ENCODE measurements around the gene CA9. TPM values are rescaled to one million over a fixed set of nuclear protein-coding genes. Genes with fewer than 3 reads are reported as not detected.

The CA9 gene
- total and polyA plus RNA-seq, 9 of the 15 experiments (the other 6 are each of a cell fraction or from before 2014, with no cell fraction given): 0.15 to 10.6 (median 0.60) TPM; not detected in 4

GRCh38 chr9:35729700-35730485 lies 56.2 kb downstream of the CA9 start (continued):
- TF ChIP-seq ZBTB49 (CRISPR knock-in tag; IDR thresholded peaks at IDR 0.05; ENCODE audit: borderline replicate concordance) (no peak), EWSR1 (IDR thresholded peaks at IDR 0.05; ENCODE audit: borderline replicate concordance, low read depth, partially characterized antibody) (no peak), ZNF174 (CRISPR knock-in tag; IDR thresholded peaks at IDR 0.05) (no peak), NFRKB (IDR thresholded peaks at IDR 0.05; ENCODE audit: low read depth) (no peak), SLC30A9 (CRISPR knock-in tag; IDR thresholded peaks at IDR 0.05) (no peak), BRF1 (IDR thresholded peaks at IDR 0.05; ENCODE audit: borderline replicate concordance, extremely low read depth, insufficient read length) (no peak), THRAP3 (IDR thresholded peaks at IDR 0.05; ENCODE audit: borderline replicate concordance) (0 out of 2 replicates have a peak, but pooled peaks have one; percentile 67), HMG20A (CRISPR knock-in tag; conservative IDR thresholded peaks at IDR 0.05) (no peak), NKRF (IDR thresholded peaks at IDR 0.05; ENCODE audit: borderline replicate concordance) (peak; percentile 17; the same call in 1 of the 2 replicates), ZNF444 (CRISPR knock-in tag; IDR thresholded peaks at IDR 0.05) (no peak), ZNF347 (CRISPR knock-in tag; IDR thresholded peaks at IDR 0.05; ENCODE audit: low read depth) (no peak), NCOA2 (IDR thresholded peaks at IDR 0.05; ENCODE audit: partially characterized antibody in 2 of 2) (peak in 1 of 2 experiments; percentile 39), GTF2E2 (tag; IDR thresholded peaks at IDR 0.05) (no peak), BRD9 (IDR thresholded peaks at IDR 0.05; ENCODE audit: low read depth, partially characterized antibody) (no peak), RB1 (IDR thresholded peaks at IDR 0.05; ENCODE audit: low read depth) (no peak), PPARD (CRISPR knock-in tag; IDR thresholded peaks at IDR 0.05) (no peak), ZNF282 (CRISPR knock-in tag; IDR thresholded peaks at IDR 0.05) (no peak), CC2D1A (IDR thresholded peaks at IDR 0.05) (no peak), TFAM (CRISPR knock-in tag; conservative IDR thresholded peaks at IDR 0.05) (no peak), SIRT6 (IDR thresholded peaks at IDR 0.05; ENCODE audit: low read depth, low read length) (no peak), C11orf30 (IDR thresholded peaks at IDR 0.05; ENCODE audit: low read depth) (no peak), ZNF224 (CRISPR knock-in tag; IDR thresholded peaks at IDR 0.05) (no peak), NEUROD1 (IDR thresholded peaks at IDR 0.05; ENCODE audit: borderline replicate concordance, low read depth, low read length, partially characterized antibody) (no peak), TAL1 (IDR thresholded peaks at IDR 0.05) (no peak), MXD1 (CRISPR knock-in tag; IDR thresholded peaks at IDR 0.05; ENCODE audit: borderline replicate concordance, poor library complexity, severe bottlenecking) (no peak), NR1H2 (CRISPR knock-in tag; IDR thresholded peaks at IDR 0.05) (no peak)

Measured in K562 (cell line).